SJCRH30 (cell line): ENCODE measurements around the gene IL17C. TPM values are rescaled to one million over a fixed set of nuclear protein-coding genes. Genes with fewer than 3 reads are reported as not detected.

Source experiments
- DNase-seq, 2 experiments: peaks; one replicate each; pipeline ENCODE4 v3.0.0-alpha.2; 2015 to 2020
- H3K27ac ChIP-seq: fragments of 250-450 bp; sonication (Bioruptor Pico); 2 replicates; pipeline ENCODE4 v1.5.1; 2020; ENCODE audit warnings: mild to moderate bottlenecking, moderate library complexity
- H3K27me3 ChIP-seq: fragments of 250-450 bp; sonication (Bioruptor Pico); 2 replicates; pipeline ENCODE4 v1.5.1; 2020; ENCODE audit warnings: mild to moderate bottlenecking, moderate library complexity
- H3K36me3 ChIP-seq: fragments of 250-450 bp; sonication (Bioruptor Pico); 2 replicates; pipeline ENCODE4 v1.5.1; 2020; ENCODE audit warnings: mild to moderate bottlenecking, moderate library complexity
- H3K4me1 ChIP-seq: fragments of 250-450 bp; sonication (Bioruptor Pico); 2 replicates; pipeline ENCODE4 v1.5.1; 2020; ENCODE audit warnings: mild to moderate bottlenecking, moderate library complexity
- H3K4me3 ChIP-seq: fragments of 250-450 bp; sonication (Bioruptor Pico); 2 replicates; pipeline ENCODE4 v1.5.1; 2020; ENCODE audit warnings: mild to moderate bottlenecking, moderate library complexity
- H3K9me3 ChIP-seq: fragments of 250-450 bp; sonication (Bioruptor Pico); replicated peaks from 2 replicates; pipeline ENCODE4 v1.5.1; 2020; ENCODE audit warnings: mild to moderate bottlenecking, moderate library complexity
- total RNA-seq: library from RNA; depleted of rRNA; stranded (reverse); fragments of >200 nt; shearing (Covaris generic); gene quantifications from 2 replicates; pipeline ENCODE4 v1.2.3, GENCODE V29; 2014

IL17C gene
- total RNA-seq, 1 experiment from 2014 or later = not detected

- Histone ChIP-seq H3K27me3 (no peaks in the 10 kb centered on the region), H3K36me3 (peaks cover under 1% of the 10 kb centered on the region; the same call in 1 of the 2 replicates), H3K4me1 (no peaks in the 10 kb centered on the region; the same call in 1 of the 2 replicates), H3K27ac (no peak overlapping the region), H3K4me3 (no peak overlapping the region), H3K9me3 (no peaks in the 10 kb centered on the region)
- no peak for DNase-seq
Measured at GRCh38 chr16:88616736-88617135, 21.6 kb upstream of the IL17C start.

- Histone ChIP-seq H3K27ac (no peak overlapping the region), H3K4me3 (no peak overlapping the region), H3K9me3 (no peaks in the 10 kb centered on the region), H3K27me3 (no peaks in the 10 kb centered on the region), H3K4me1 (no peaks in the 10 kb centered on the region; the same call in 1 of the 2 replicates), H3K36me3 (peaks cover 2% of the 10 kb centered on the region; the same call in 1 of the 2 replicates)
- DNase-seq = no peak
Measured at GRCh38 chr16:88617268-88618031, 20.9 kb upstream of the IL17C start.

- H3K9me3 ChIP-seq = no peaks in the 10 kb centered on the region
- H3K36me3 ChIP-seq = peaks cover 2% of the 10 kb centered on the region; the same call in 1 of the 2 replicates
- DNase-seq = no peak
- no peaks in the 10 kb centered on the region; the same call in 1 of the 2 replicates for H3K4me1 ChIP-seq
- no peaks in the 10 kb centered on the region for H3K27me3 ChIP-seq
- no peak overlapping the region for H3K4me3 ChIP-seq
- H3K27ac ChIP-seq = no peak overlapping the region
Measured at GRCh38 chr16:88618182-88618955, 20.0 kb upstream of the IL17C start.

GRCh38 chr16:88618956-88619667, 19.3 kb upstream of the IL17C start:
- no peaks in the 10 kb centered on the region for H3K9me3 ChIP-seq
- H3K36me3 ChIP-seq = peaks cover 2% of the 10 kb centered on the region; the same call in 1 of the 2 replicates
- H3K27me3 ChIP-seq = no peaks in the 10 kb centered on the region
- H3K27ac ChIP-seq = no peak overlapping the region
- H3K4me1 ChIP-seq = no peaks in the 10 kb centered on the region; the same call in 1 of the 2 replicates
- DNase-seq = no peak
- H3K4me3 ChIP-seq = no peak overlapping the region

GRCh38 chr16:88619859-88620815, 18.2 kb upstream of the IL17C start:
- Histone ChIP-seq H3K4me1 (no peaks in the 10 kb centered on the region), H3K27ac (no peak overlapping the region), H3K4me3 (no peak overlapping the region), H3K36me3 (peaks cover 2% of the 10 kb centered on the region; the same call in 1 of the 2 replicates), H3K9me3 (no peaks in the 10 kb centered on the region), H3K27me3 (no peaks in the 10 kb centered on the region)
- DNase-seq = no peak

- H3K36me3 ChIP-seq = peaks cover 2% of the 10 kb centered on the region; the same call in 1 of the 2 replicates
- H3K4me3 ChIP-seq = no peak overlapping the region
- no peak overlapping the region for H3K27ac ChIP-seq
- DNase-seq = no peak
- no peaks in the 10 kb centered on the region for H3K4me1 ChIP-seq
- no peaks in the 10 kb centered on the region for H3K9me3 ChIP-seq
- no peaks in the 10 kb centered on the region for H3K27me3 ChIP-seq
Measured at GRCh38 chr16:88622125-88622524, 16.2 kb upstream of the IL17C start.

- DNase-seq = no peak
- Histone ChIP-seq H3K36me3 (peaks cover 2% of the 10 kb centered on the region; the same call in 1 of the 2 replicates), H3K9me3 (no peaks in the 10 kb centered on the region), H3K4me3 (no peak overlapping the region), H3K4me1 (no peaks in the 10 kb centered on the region), H3K27me3 (no peaks in the 10 kb centered on the region), H3K27ac (no peak overlapping the region)
Measured at GRCh38 chr16:88622866-88623265, 15.5 kb upstream of the IL17C start.

GRCh38 chr16:88623858-88624257, 14.5 kb upstream of the IL17C start:
- no peak for DNase-seq
- H3K4me3 ChIP-seq = no peak overlapping the region
- no peaks in the 10 kb centered on the region for H3K4me1 ChIP-seq
- H3K27ac ChIP-seq = no peak overlapping the region
- peaks cover 2% of the 10 kb centered on the region; the same call in 1 of the 2 replicates for H3K36me3 ChIP-seq
- no peaks in the 10 kb centered on the region for H3K27me3 ChIP-seq
- H3K9me3 ChIP-seq = no peaks in the 10 kb centered on the region

GRCh38 chr16:88624481-88624880, 13.9 kb upstream of the IL17C start:
- DNase-seq = no peak
- H3K36me3 ChIP-seq = peaks cover 2% of the 10 kb centered on the region; the same call in 1 of the 2 replicates
- H3K4me3 ChIP-seq = no peak overlapping the region
- no peak overlapping the region for H3K27ac ChIP-seq
- no peaks in the 10 kb centered on the region for H3K27me3 ChIP-seq
- H3K9me3 ChIP-seq = no peaks in the 10 kb centered on the region
- no peaks in the 10 kb centered on the region for H3K4me1 ChIP-seq

- no peaks in the 10 kb centered on the region for H3K27me3 ChIP-seq
- no peak overlapping the region for H3K4me3 ChIP-seq
- no peaks in the 10 kb centered on the region for H3K4me1 ChIP-seq
- no peak overlapping the region for H3K27ac ChIP-seq
- H3K9me3 ChIP-seq = no peaks in the 10 kb centered on the region
- H3K36me3 ChIP-seq = peaks cover 2% of the 10 kb centered on the region; the same call in 1 of the 2 replicates
- no peak for DNase-seq
Measured at GRCh38 chr16:88624977-88625576, 13.3 kb upstream of the IL17C start.

GRCh38 chr16:88626646-88627045, 11.7 kb upstream of the IL17C start:
- Histone ChIP-seq H3K27me3 (no peaks in the 10 kb centered on the region), H3K36me3 (peaks cover 2% of the 10 kb centered on the region; the same call in 1 of the 2 replicates)

GRCh38 chr16:88627531-88628411, 10.6 kb upstream of the IL17C start:
- no peaks in the 10 kb centered on the region for H3K27me3 ChIP-seq
- no peak for DNase-seq
- H3K9me3 ChIP-seq = no peaks in the 10 kb centered on the region
- no peaks in the 10 kb centered on the region for H3K4me1 ChIP-seq
- no peak overlapping the region for H3K4me3 ChIP-seq
- H3K27ac ChIP-seq = no peak overlapping the region
- no peaks in the 10 kb centered on the region; the same call in 1 of the 2 replicates for H3K36me3 ChIP-seq

More at GRCh38 chr16:88626646-88627045, 11.7 kb upstream of the IL17C start:
- Histone ChIP-seq H3K9me3 (no peaks in the 10 kb centered on the region), H3K27ac (no peak overlapping the region), H3K4me1 (no peaks in the 10 kb centered on the region), H3K4me3 (no peak overlapping the region)
- DNase-seq = no peak
